GM06990 (cell line): Measurements from ENCODE around the gene PROCA1.
"Not testable (repeated sequence)": the region's sequence is repeated elsewhere in the genome, so short reads cannot be mapped to it uniquely, and the experiment has no call there.

ENCODE experiments used
- DNase-seq: peaks from one replicate; pipeline ENCODE4 v3.0.0-alpha.2; 2011; ENCODE audit not compliant: insufficient read length; ENCODE audit errors: extremely low read depth
- H3K27me3 ChIP-seq: replicated peaks from 2 replicates; pipeline ENCODE4 v1.6.0; 2011; ENCODE audit warnings: low read length; ENCODE audit not compliant: control insufficient read depth, insufficient read depth
- H3K36me3 ChIP-seq: 2 replicates; pipeline ENCODE4 v1.5.1; 2011; ENCODE audit warnings: low read length; ENCODE audit not compliant: control insufficient read depth, insufficient read depth
- H3K4me3 ChIP-seq: replicated peaks from 2 replicates; pipeline ENCODE4 v1.5.1; 2011; ENCODE audit warnings: low read depth, mild to moderate bottlenecking, control low read depth, low read length
- CTCF ChIP-seq: IDR thresholded peaks from 2 replicates; pipeline ENCODE4 v1.5.1; 2011; ENCODE audit warnings: low read length, control low read depth, mild to moderate bottlenecking, inconsistent platforms; ENCODE audit not compliant: insufficient read depth, poor library complexity, severe bottlenecking

The PROCA1 gene

GRCh38 chr17:28726627-28727491 is 15.2 kb upstream of the PROCA1 start:
- Histone ChIP-seq H3K36me3 (peaks cover 12% of the 10 kb centered on the region), H3K4me3 (peak overlapping the region; percentile 66), H3K27me3 (no peaks in the 10 kb centered on the region)
- DNase-seq, result peak; percentile 90
- TF ChIP-seq CTCF, result peak; percentile 99

GRCh38 chr17:28726226-28726626 is 14.5 kb upstream of the PROCA1 start, which contains the start of gene TLCD1:
Gene TLCD1, minus strand, starts transcription at chr17:28726233. Its CDS starts 136 bp downstream, at chr17:28726097.
- TF ChIP-seq CTCF, result no peak
- Histone ChIP-seq H3K36me3 (peaks cover 17% of the 10 kb centered on the region), H3K4me3 (peak within 1 kb of the TSS; percentile 66), H3K27me3 (no peaks in the 10 kb centered on the region)
- DNase-seq, result peak; percentile 87

GRCh38 chr17:28725660-28726225 is 14.1 kb upstream of the PROCA1 start:
- no peaks in the 10 kb centered on the region for H3K27me3 ChIP-seq
- peak overlapping the region; percentile 66 for H3K4me3 ChIP-seq
- TF ChIP-seq CTCF, result no peak
- no peak for DNase-seq
- H3K36me3 ChIP-seq, result peaks cover 22% of the 10 kb centered on the region

GRCh38 chr17:28725166-28725659 is 13.5 kb upstream of the PROCA1 start:
- no peaks in the 10 kb centered on the region for H3K27me3 ChIP-seq
- peak overlapping the region; percentile 66 for H3K4me3 ChIP-seq
- H3K36me3 ChIP-seq, result peaks cover 22% of the 10 kb centered on the region
- DNase-seq, result no peak
- no peak for TF ChIP-seq CTCF

- no peaks in the 10 kb centered on the region for H3K27me3 ChIP-seq
- H3K4me3 ChIP-seq, result peak overlapping the region; percentile 66
- DNase-seq, result no peak
- peaks cover 22% of the 10 kb centered on the region for H3K36me3 ChIP-seq
- TF ChIP-seq CTCF, result no peak
Observed at GRCh38 chr17:28724500-28725165, 12.9 kb upstream of the PROCA1 start.

GRCh38 chr17:28723836-28724499 is 12.3 kb upstream of the PROCA1 start:
- DNase-seq, H3K27me3 ChIP-seq: not testable (repeated sequence)
- peak overlapping the region; percentile 66 for H3K4me3 ChIP-seq
- peaks cover 22% of the 10 kb centered on the region for H3K36me3 ChIP-seq
